Right hindlimb (tissue), 1 donor: ENCODE data around the gene MINDY4.

Source experiments
- DNase-seq: peaks from one replicate; pipeline ENCODE4 v3.0.0-alpha.2; 2018

The MINDY4 gene

DNA sequence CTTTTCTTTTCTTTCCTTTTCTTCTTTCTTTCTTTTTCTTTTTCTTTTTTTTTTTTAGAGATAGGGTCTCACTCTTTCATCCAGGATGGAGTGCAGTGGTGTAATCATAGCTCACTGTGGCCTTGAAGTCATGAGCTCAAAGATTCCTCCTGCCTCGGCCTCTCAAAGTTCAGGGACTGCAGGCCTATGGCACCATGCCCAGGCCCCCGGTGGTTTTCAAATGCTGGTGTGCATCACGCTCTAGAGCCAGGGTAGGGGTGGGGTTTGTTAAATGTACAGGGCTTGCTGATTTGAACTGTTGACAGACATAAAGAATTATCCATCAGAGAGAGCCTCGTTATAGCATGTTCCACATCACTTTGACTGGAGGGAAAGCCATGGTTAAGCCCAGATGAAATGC lies 5.8 kb downstream of the MINDY4 start:
- DNase-seq, result no peak

- peak; percentile 48 for DNase-seq
Measured at GRCh38 chr7:30778255-30779025, 7.2 kb downstream of the MINDY4 start.

DNA sequence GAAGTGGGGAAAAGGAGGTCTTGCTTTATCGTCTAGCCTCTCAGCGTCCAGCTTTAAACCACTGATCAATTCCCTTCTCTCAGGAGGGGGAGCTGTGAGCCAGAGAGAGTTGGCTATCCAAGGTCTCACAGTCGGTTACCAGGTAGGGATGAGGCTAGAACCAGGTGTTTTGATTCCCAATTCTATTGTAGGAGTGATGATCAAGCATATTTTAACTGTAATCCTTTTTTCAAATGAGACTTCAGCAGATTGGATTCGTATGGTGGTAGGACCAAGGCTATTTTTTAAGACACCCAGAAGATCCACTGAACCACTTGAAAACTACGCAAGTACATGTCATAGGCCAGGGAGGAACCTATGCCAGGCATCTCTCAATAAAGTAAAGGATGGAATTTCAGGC lies 8.4 kb downstream of the MINDY4 start:
- DNase-seq, result no peak

DNA sequence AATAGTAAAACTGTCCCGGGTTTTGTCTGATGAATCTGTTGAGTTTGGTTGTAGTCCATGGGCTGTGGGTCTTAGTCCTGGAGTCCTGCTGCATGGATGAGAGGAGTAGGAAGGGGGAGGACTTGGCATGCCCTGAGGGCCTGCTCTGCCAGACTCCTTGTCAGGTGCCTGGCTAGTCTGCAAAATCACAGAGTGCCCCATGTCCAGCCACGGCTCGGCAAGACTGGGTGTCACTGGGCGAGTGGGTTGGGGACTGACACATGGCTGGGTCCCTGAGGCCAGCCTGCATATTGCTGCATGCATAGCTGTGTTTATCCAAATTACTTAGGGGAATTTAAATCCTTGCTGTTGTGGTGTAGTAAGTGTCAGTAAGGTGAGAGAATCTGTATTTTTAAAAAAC lies 9.7 kb downstream of the MINDY4 start:
- no peak for DNase-seq

- no peak for DNase-seq
Measured at GRCh38 chr7:30782690-30783089, 11.5 kb downstream of the MINDY4 start.

GRCh38 chr7:30785786-30786185 lies 14.6 kb downstream of the MINDY4 start:
- no peak for DNase-seq

- DNase-seq, result no peak
Measured at GRCh38 chr7:30787486-30787885, 16.3 kb downstream of the MINDY4 start.

DNA sequence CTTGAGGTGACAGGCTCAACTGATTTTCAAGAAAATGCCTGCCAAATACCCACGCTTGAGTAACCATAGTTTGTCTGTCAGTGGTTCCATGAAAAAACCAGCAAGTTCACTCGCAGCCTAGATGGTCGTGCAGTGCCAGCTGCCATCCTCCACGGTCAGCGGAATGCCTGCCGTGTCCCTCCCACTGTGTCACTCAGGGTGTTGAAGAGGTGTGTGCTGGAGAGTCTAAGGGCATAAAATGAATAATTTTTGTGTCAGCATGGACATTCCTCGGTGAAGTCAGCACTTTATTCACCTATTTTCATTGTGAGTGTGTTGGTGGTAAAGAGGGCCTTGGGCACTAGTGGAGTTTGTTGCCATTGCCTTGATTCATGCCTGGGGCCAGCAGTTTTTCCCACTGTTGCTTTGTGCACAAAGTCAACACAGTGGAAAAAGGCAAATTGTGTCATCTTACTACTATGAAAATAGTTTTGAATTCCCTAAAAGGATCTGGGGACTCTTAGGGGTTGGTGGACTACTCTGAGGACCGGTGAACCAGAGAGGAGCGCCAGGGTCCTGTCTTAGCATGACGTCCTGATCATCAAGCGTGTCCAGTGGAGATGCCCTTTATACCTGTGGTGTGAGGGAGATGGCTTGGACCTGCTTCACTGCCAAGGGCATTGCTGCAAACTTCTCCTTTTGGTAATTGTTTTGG lies 17.6 kb downstream of the MINDY4 start:
- DNase-seq, result no peak

DNA sequence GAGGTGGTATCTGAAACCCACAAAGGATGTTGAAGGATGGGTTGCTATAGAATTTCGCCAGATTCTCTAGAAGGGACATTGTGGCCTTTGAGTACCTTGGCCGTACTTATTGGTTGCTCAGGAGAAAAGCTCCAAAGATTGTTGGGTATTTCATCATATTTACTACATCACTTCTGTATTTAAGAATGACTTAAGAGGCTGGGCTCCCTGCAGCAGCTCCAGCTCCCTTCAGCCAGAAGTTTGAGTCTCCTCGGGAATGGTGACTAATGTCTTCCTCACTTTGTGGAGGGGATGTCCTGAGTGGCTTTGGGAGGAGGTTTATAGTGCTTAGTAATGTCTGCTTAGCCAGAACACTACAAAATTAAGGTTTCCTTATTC lies 18.1 kb downstream of the MINDY4 start:
- DNase-seq, result no peak

DNA sequence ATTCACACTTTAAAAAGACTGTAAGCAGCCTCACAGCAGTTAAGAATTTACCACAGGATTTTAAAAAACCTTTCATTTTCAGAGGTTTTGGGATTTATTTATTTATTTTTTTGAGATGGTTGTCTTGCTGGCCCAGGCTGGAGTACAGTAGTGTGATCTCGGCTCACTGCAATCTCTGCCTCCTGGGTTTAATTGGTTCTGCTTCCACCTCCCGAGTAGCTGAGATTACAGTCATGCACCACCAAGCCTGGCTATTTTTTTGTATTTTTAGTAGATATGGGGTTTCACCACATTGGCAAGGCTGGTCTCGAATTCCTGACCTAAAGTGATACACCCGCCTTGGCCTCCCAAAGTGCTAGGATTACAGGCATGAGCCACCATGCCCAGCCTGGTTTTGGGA lies 19.1 kb downstream of the MINDY4 start:
- no peak for DNase-seq

DNA sequence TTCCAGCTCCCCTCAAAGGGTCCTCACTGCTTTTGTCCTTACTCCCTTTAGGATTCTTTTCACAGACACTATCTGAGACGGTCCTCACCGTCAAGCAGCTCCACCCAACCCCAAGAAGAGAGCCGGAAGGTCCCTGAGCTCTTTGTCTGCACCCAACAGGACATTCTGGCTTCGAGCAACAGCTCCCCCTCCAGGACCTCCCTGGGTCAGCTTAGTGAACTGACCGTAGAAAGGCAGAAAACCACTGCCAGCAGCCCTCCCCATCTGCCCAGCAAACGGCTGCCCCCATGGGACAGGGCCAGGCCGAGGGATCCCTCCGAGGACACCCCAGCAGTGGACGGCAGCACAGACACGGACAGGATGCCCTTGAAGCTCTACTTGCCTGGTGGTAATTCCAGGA lies 19.9 kb downstream of the MINDY4 start:
- DNase-seq, result no peak

GRCh38 chr7:30795161-30795948 lies 24.1 kb downstream of the MINDY4 start:
- DNase-seq, result no peak

GRCh38 chr7:30796105-30796869 lies 25.1 kb downstream of the MINDY4 start:
- DNase-seq, result peak; percentile 78

- DNase-seq, result no peak
Measured at GRCh38 chr7:30797176-30798040, 26.2 kb downstream of the MINDY4 start.

DNA sequence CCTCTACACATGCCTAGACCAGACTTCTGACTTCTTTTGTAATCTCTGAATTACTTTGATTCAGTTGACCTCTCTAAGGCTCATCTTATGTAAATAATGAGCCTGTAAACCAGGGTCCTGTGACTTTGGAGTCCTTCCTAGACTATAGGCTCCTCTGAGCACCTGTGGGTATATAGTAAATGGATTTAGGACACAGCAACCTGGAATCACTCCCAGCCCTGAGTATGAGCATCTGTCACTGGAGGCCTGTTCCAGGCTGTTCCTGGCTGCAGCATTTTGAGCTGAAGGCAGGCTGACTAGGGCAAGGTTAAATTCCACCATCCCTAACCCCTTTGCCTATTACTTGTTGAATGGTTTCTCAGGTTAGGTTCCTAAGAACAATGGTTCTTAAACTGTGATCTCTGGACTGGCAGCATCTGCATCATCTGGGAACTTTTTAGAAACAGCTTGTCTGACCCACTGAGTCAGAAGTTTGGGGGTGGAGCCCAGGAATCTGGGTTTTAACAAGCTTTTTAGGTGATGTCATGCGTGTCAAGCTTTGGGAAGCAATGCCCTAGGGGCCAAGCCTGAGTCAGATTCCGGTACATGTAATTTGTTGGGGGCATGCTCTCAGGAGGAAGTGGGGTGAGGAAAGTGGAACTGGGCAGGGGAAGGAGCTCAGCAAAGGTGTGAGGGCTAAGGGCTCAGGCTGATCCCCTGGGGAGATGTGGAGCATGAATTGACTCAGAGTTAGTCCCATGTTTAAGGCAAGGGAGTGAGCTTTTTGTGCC lies 28.2 kb downstream of the MINDY4 start:
- DNase-seq, result no peak

GRCh38 chr7:30799976-30800661 lies 28.9 kb downstream of the MINDY4 start:
- no peak for DNase-seq

DNA sequence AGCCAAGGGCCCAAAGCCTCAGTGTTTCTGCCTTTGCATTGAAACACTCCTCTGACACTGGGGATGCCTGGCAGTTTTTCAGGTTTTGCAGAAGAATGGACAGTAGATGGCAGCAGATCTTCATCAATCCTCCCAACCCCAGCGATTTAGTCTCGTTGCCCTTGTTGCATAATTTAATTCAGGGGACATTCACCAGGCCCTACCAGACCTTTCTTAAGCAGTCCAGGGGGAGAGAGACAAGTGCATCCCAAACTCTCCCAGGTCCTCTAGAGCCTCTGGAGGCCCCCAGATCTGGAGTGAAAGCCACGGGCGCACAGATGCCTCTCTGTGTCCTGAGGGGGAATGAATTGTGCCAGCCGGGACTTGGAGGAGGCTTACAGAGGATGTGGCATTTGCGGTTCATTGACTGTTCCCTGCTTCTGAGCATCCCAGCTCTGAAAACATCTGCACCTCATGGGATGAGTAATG lies 29.6 kb downstream of the MINDY4 start:
- peak; percentile 83 for DNase-seq

- DNase-seq, result no peak
Measured at GRCh38 chr7:30802812-30803211, 31.6 kb downstream of the MINDY4 start.

DNA sequence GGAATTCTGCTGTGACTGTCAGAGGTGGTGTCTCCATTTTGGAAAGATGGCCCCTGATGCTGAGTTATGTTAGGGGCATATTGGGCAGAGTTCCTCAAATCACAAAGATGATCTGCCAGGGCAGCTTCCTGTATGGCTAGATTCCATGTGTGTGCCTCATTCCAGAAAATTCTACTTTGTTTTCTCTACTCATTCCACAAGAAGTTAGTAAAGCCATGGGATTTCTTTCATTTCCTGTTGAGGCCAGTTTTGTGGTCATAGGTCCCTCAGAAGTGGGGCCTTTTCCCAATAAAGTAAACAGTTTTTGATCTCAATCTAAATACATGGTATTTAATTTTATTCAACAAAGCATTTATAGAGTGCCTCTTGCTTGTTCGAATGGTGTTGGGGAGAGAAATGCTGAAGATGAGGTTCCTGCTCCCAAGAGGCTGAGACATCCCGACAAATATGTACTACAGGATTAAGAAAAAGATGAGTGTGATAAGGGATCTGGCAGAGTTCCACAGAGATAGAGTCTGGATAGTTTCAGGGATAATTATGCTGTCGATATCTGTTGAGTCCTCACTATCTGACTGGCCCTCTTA lies 33.0 kb downstream of the MINDY4 start:
- no peak for DNase-seq

GRCh38 chr7:30805081-30805691 lies 34.0 kb downstream of the MINDY4 start:
- DNase-seq, result no peak
